Measurements from ENCODE around the gene ALDH1A3. TPM values are rescaled to one million over a fixed set of nuclear protein-coding genes. Genes with fewer than 3 reads are reported as not detected.

Gene ALDH1A3
- total and polyA plus RNA-seq, 2 of the 13 experiments (the other 11 are each of a cell fraction or from before 2014, with no cell fraction given) = not detected

- Histone ChIP-seq H3K27me3 (ENCODE audit: control insufficient read depth in 1 of 2, insufficient read depth in 2 of 2, low read length in 2 of 2) (peaks cover 2 to 41% of the 10 kb centered on the region in 2 experiments), H3K4me1 (ENCODE audit: insufficient read depth, low read length) (no peaks in the 10 kb centered on the region), H3K4me3 (replicated peaks in 1 of 3; ENCODE audit: insufficient read depth in 1 of 3, low read depth in 2 of 3, low read length in 3 of 3) (no peak overlapping the region), H3K36me3 (replicated peaks in 1 of 2; ENCODE audit: control insufficient read depth in 1 of 2, insufficient read depth in 2 of 2, low read length in 2 of 2) (no peaks in the 10 kb centered on the region), H3K9me3 (ENCODE audit: low read length) (0 out of 2 replicates have a peak, but pooled peaks cover 4% of the 10 kb centered on the region), H3K4me2 (ENCODE audit: low read depth, low read length) (no peak overlapping the region), H3K9ac (ENCODE audit: insufficient read depth, low read depth, low read length) (no peak overlapping the region), H3K79me2 (ENCODE audit: insufficient read depth, low read length) (no peaks in the 10 kb centered on the region), H4K20me1 (ENCODE audit: insufficient read depth, low read length) (no peaks in the 10 kb centered on the region), H2AFZ (ENCODE audit: low read length) (no peak overlapping the region), H3K27ac (ENCODE audit: extremely low read length, insufficient read depth, low read length) (no peak overlapping the region)
- no peak for ATAC-seq
- in situ Hi-C loops (cut with HindIII; ENCODE audit: extremely low pct_ligation_motif_present, low pct_unique_long_range_greater_than_20kb) = loop anchor here (25.0 kb wide), 1 partner anchor 348 kb away; the partner anchor contains the start of gene CHSY1
- POLR2A ChIA-PET = no interaction called here
- no peak for TF ChIP-seq TEAD2 (CRISPR knock-in tag; IDR thresholded peaks at IDR 0.05)
- no peak for TF ChIP-seq HINFP (CRISPR knock-in tag; IDR thresholded peaks at IDR 0.05; ENCODE audit: low read depth)
- TF ChIP-seq TRIM24 (CRISPR knock-in tag; IDR thresholded peaks at IDR 0.05) = no peak
- no peak for TF ChIP-seq EZH2 (conservative IDR thresholded peaks at IDR 0.05; ENCODE audit: low read depth, low read length)
- TF ChIP-seq NFE2L2 (IDR thresholded peaks at IDR 0.05; ENCODE audit: low read length) = no peak
- no peak for TF ChIP-seq NFE2L1 (CRISPR knock-in tag; IDR thresholded peaks at IDR 0.05; ENCODE audit: borderline replicate concordance)
- CTCF ChIA-PET (ENCODE audit: low intra/inter-chr PET ratio, low total read pairs) = no interaction called here
- intact Hi-C loops (cut with micrococcal nuclease; ENCODE audit: unreplicated experiment) = loop anchor here (10.0 kb wide), 1 partner anchor 341 kb away; the partner anchor contains the start of gene CHSY1
- 0% methylated on average over 4 of the region's 4 CpGs for WGBS (ENCODE audit: low lambda C conversion rate)
- BruUV-seq (replicated peaks) = no TSS peak
- no peak for FAIRE-seq
- no peak for DNase-seq (ENCODE audit: low spot score)
These were observed 34.3 kb downstream of the ALDH1A3 start for GRCh38 chr15:100913961-100914360.

GRCh38 chr15:100914876-100915275, 35.2 kb downstream of the ALDH1A3 start:
- intact Hi-C loops (cut with micrococcal nuclease; ENCODE audit: unreplicated experiment) = loop anchor here (10.0 kb wide), 1 partner anchor 340 kb away; the partner anchor contains the start of gene CHSY1
- no peaks in the 10 kb centered on the region for H3K4me1 ChIP-seq (ENCODE audit: insufficient read depth, low read length)
- FAIRE-seq = no peak
- no peak overlapping the region for H3K4me2 ChIP-seq (ENCODE audit: low read depth, low read length)
- H3K36me3 ChIP-seq (replicated peaks in 1 of 2; ENCODE audit: control insufficient read depth in 1 of 2, insufficient read depth in 2 of 2, low read length in 2 of 2) = no peaks in the 10 kb centered on the region
- H2AFZ ChIP-seq (ENCODE audit: low read length) = no peak overlapping the region
- H3K79me2 ChIP-seq (ENCODE audit: insufficient read depth, low read length) = no peaks in the 10 kb centered on the region
- H3K27me3 ChIP-seq (ENCODE audit: control insufficient read depth in 1 of 2, insufficient read depth in 2 of 2, low read length in 2 of 2) = peaks cover 2 to 44% of the 10 kb centered on the region in 2 experiments
- no peak overlapping the region for H3K4me3 ChIP-seq (replicated peaks in 1 of 3; ENCODE audit: insufficient read depth in 1 of 3, low read depth in 2 of 3, low read length in 3 of 3)
- in situ Hi-C loops (cut with HindIII; ENCODE audit: extremely low pct_ligation_motif_present, low pct_unique_long_range_greater_than_20kb) = loop anchor here (5.0 to 25.0 kb wide), 2 partner anchors 92 to 347 kb away; partner anchors contain the start of gene CHSY1
- no peak overlapping the region for H3K9ac ChIP-seq (ENCODE audit: insufficient read depth, low read depth, low read length)
- H3K9me3 ChIP-seq (ENCODE audit: low read length) = 0 out of 2 replicates have a peak, but pooled peaks cover 4% of the 10 kb centered on the region
- WGBS (ENCODE audit: low lambda C conversion rate) = 13% methylated on average over 6 of the region's 6 CpGs
- CTCF ChIA-PET (ENCODE audit: low intra/inter-chr PET ratio, low total read pairs) = interaction anchor here (1.4 kb wide), 1 partner anchor 92 kb away, joined by 4 read pairs; no protein-coding TSS in a partner anchor
- POLR2A ChIA-PET = no interaction called here
- H3K27ac ChIP-seq (ENCODE audit: extremely low read length, insufficient read depth, low read length) = no peak overlapping the region
- no peak for TF ChIP-seq ZNF724P (CRISPR knock-in tag; IDR thresholded peaks at IDR 0.05; ENCODE audit: borderline replicate concordance)
- TF ChIP-seq STAG1 (CRISPR knock-in tag; IDR thresholded peaks at IDR 0.05) = 0 out of 2 replicates have a peak, but pooled peaks have one; percentile 7
- TF ChIP-seq PBX3 (CRISPR knock-in tag; IDR thresholded peaks at IDR 0.05; ENCODE audit: borderline replicate concordance) = no peak
- TF ChIP-seq CENPX (CRISPR knock-in tag; IDR thresholded peaks at IDR 0.05) = no peak
- no peak for TF ChIP-seq NFE2L1 (CRISPR knock-in tag; IDR thresholded peaks at IDR 0.05; ENCODE audit: borderline replicate concordance)
- TF ChIP-seq ELK4 (CRISPR knock-in tag; IDR thresholded peaks at IDR 0.05; ENCODE audit: borderline replicate concordance) = no peak
- peak; percentile 26; the same call in 1 of the 3 replicates for ATAC-seq
- BruUV-seq (replicated peaks) = no TSS peak
- H4K20me1 ChIP-seq (ENCODE audit: insufficient read depth, low read length) = no peaks in the 10 kb centered on the region
- DNase-seq (ENCODE audit: low spot score) = no peak
